GM23338 (cell line): ENCODE data around the gene MTHFD1. TPM values are rescaled to one million over a fixed set of nuclear protein-coding genes. Genes with fewer than 3 reads are reported as not detected.
A peak's percentile ranks its signal among the peaks of the same experiment; 100 is the strongest.

ENCODE experiments used
- ATAC-seq: fragments of 200-7000 bp; cut with Tn5 transposase; 3 replicates; pipeline ENCODE4 v1.9.1; 2020
- DNase-seq: peaks from one replicate; pipeline ENCODE4 v3.0.0-alpha.2; 2015; ENCODE audit warnings: low spot score
- H2AFZ ChIP-seq: fragments of 200-600 bp; sonication (generic); 2 replicates; pipeline ENCODE4 v1.8.0; 2016; ENCODE audit warnings: antibody characterized with exemption, mild to moderate bottlenecking, moderate library complexity
- H3F3A ChIP-seq: fragments of 200-600 bp; sonication (generic); replicated peaks from 2 replicates; pipeline ENCODE4 v1.8.0; 2017; ENCODE audit warnings: antibody characterized with exemption, mixed run types, low read depth
- H3K27ac ChIP-seq: fragments of 200-600 bp; sonication (generic); 2 replicates; pipeline ENCODE4 v1.6.1; 2016; ENCODE audit warnings: low read depth
- H3K27me3 ChIP-seq: fragments of 200-600 bp; sonication (generic); 2 replicates; pipeline ENCODE4 v1.8.0; 2016; ENCODE audit warnings: mild to moderate bottlenecking, mixed run types, moderate library complexity; ENCODE audit not compliant: insufficient read depth
- H3K36me3 ChIP-seq: fragments of 200-600 bp; sonication (generic); 2 replicates; pipeline ENCODE4 v1.8.0; 2016; ENCODE audit warnings: mild to moderate bottlenecking; ENCODE audit not compliant: insufficient read depth
- H3K4me1 ChIP-seq: fragments of 200-600 bp; sonication (generic); 2 replicates; pipeline ENCODE4 v1.8.0; 2016; ENCODE audit warnings: mild to moderate bottlenecking, moderate library complexity; ENCODE audit not compliant: insufficient read depth
- H3K4me2 ChIP-seq: fragments of 200-600 bp; sonication (generic); 2 replicates; pipeline ENCODE4 v1.7.1; 2017; ENCODE audit warnings: mixed run types
- H3K4me3 ChIP-seq: fragments of 200-600 bp; sonication (generic); 2 replicates; pipeline ENCODE4 v1.6.1; 2016; ENCODE audit warnings: mixed run types
- H3K79me2 ChIP-seq: fragments of 200-600 bp; sonication (generic); replicated peaks from 2 replicates; pipeline ENCODE4 v1.8.0; 2017; ENCODE audit warnings: mild to moderate bottlenecking; ENCODE audit not compliant: insufficient read depth
- H3K9me2 ChIP-seq: fragments of 200-600 bp; sonication (generic); 2 replicates; pipeline ENCODE4 v1.8.0; 2017; ENCODE audit not compliant: insufficient read depth
- H4K20me1 ChIP-seq: fragments of 200-600 bp; sonication (generic); replicated peaks from 2 replicates; pipeline ENCODE4 v1.8.0; 2017; ENCODE audit warnings: mild to moderate bottlenecking; ENCODE audit not compliant: insufficient read depth
- H3K27ac Mint-ChIP-seq: 2 replicates; pipeline ENCODE4 v1.8.0; 2020; ENCODE audit warnings: inconsistent platforms, mild to moderate bottlenecking, moderate library complexity, mixed read lengths
- H3K27me3 Mint-ChIP-seq: 3 replicates; pipeline ENCODE4 v1.8.0; 2022; ENCODE audit warnings: low read depth, mild to moderate bottlenecking, moderate library complexity, mixed read lengths, inconsistent platforms; ENCODE audit not compliant: insufficient read depth, poor library complexity
- H3K36me3 Mint-ChIP-seq: 3 replicates; pipeline ENCODE4 v1.8.0; 2021; ENCODE audit warnings: low read depth, mild to moderate bottlenecking, inconsistent platforms, moderate library complexity, mixed read lengths
- H3K4me1 Mint-ChIP-seq: 3 replicates; pipeline ENCODE4 v1.8.0; 2020; ENCODE audit warnings: mild to moderate bottlenecking, inconsistent platforms, mixed read lengths
- H3K4me3 Mint-ChIP-seq: 3 replicates; pipeline ENCODE4 v1.8.0; 2021; ENCODE audit warnings: moderate library complexity, mild to moderate bottlenecking, inconsistent platforms, mixed read lengths
- H3K9me3 Mint-ChIP-seq: 3 replicates; pipeline ENCODE4 v1.8.0; 2020; ENCODE audit warnings: moderate library complexity, mild to moderate bottlenecking, inconsistent platforms, mixed read lengths
- CREB1 ChIP-seq: fragments of 250-450 bp; sonication (Bioruptor Pico); IDR thresholded peaks from 2 replicates; pipeline ENCODE4 v1.5.0; 2020; ENCODE audit warnings: low read depth, mild to moderate bottlenecking, moderate library complexity
- EZH2 ChIP-seq: fragments of 200-600 bp; sonication (generic); IDR thresholded peaks from one replicate; pipeline ENCODE4 v1.8.0; 2017; ENCODE audit warnings: antibody characterized with exemption, mild to moderate bottlenecking, low read depth; ENCODE audit not compliant: unreplicated experiment
- EZH2phosphoT487 ChIP-seq: fragments of 200-600 bp; sonication (generic); IDR thresholded peaks from one replicate; pipeline ENCODE4 v1.8.1; 2018; ENCODE audit warnings: antibody characterized with exemption; ENCODE audit not compliant: unreplicated experiment
- JUNB ChIP-seq: IDR thresholded peaks from one replicate; pipeline ENCODE4 v1.6.1; 2016; ENCODE audit warnings: antibody characterized with exemption; ENCODE audit not compliant: unreplicated experiment
- NANOG ChIP-seq: IDR thresholded peaks from 2 replicates; pipeline ENCODE4 v1.6.1; 2016; ENCODE audit warnings: antibody characterized with exemption, borderline replicate concordance
- POLR2AphosphoS5 ChIP-seq: IDR thresholded peaks from 2 replicates; pipeline ENCODE4 v1.6.1; 2016; ENCODE audit warnings: antibody characterized with exemption, low read depth
- STAT1 ChIP-seq: IDR thresholded peaks from one replicate; pipeline ENCODE4 v1.6.1; 2016; ENCODE audit warnings: antibody characterized with exemption; ENCODE audit not compliant: unreplicated experiment
- polyA plus RNA-seq: library from polyadenylated mRNA; unstranded; fragments of >200 nt; fragmentation: Nextera tagmentation; extraction: Ambion mirVana; gene quantifications from 2 replicates; pipeline ENCODE4 v1.2.1, GENCODE V29; 2016
- total RNA-seq: library from RNA; depleted of rRNA; stranded (reverse); fragments of >200 nt; shearing (Covaris generic); gene quantifications from 2 replicates; pipeline ENCODE4 v1.2.3, GENCODE V29; 2014
- TF ChIP-seq, protein P1 (sequence below): IDR thresholded peaks from 2 replicates; pipeline ENCODE4 v1.6.1; 2016; ENCODE audit warnings: antibody characterized with exemption
- TF ChIP-seq, protein P2 (sequence below): IDR thresholded peaks from one replicate; pipeline ENCODE4 v1.6.1; 2018; ENCODE audit warnings: antibody characterized with exemption; ENCODE audit not compliant: unreplicated experiment
- TF ChIP-seq, protein P3 (sequence below), 2 experiments: fragments of 200-600 bp in 1 of 2; sonication (generic) in 1 of 2; conservative IDR thresholded peaks; 2 replicates each; pipeline versions ENCODE4 v1.5.1 to v1.6.1; 2016 to 2017; ENCODE audit warnings: antibody characterized with exemption in 2 of 2, low read depth in 2 of 2, mild to moderate bottlenecking in 2 of 2, moderate library complexity in 1 of 2

MTHFD1 gene
- total and polyA plus RNA-seq, 2 experiments from 2014 or later: 219 to 237 TPM

DNA sequence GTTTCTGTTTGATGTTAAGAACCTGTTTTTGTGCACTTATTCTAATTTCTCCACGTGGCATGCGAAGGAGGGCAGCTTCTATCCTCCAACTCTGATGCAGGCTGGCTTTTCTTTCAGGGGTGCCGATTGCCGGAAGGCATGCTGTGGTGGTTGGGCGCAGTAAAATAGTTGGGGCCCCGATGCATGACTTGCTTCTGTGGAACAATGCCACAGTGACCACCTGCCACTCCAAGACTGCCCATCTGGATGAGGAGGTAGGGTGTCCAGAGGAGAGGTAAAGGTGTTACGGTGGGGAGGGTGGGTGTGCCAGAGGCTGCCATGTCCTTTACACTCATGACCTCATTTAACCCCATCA, 29.6 kb downstream of the MTHFD1 start (continued):
- TF ChIP-seq, protein P1, sequence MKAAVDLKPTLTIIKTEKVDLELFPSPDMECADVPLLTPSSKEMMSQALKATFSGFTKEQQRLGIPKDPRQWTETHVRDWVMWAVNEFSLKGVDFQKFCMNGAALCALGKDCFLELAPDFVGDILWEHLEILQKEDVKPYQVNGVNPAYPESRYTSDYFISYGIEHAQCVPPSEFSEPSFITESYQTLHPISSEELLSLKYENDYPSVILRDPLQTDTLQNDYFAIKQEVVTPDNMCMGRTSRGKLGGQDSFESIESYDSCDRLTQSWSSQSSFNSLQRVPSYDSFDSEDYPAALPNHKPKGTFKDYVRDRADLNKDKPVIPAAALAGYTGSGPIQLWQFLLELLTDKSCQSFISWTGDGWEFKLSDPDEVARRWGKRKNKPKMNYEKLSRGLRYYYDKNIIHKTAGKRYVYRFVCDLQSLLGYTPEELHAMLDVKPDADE: no peak
- TF ChIP-seq, protein P2, sequence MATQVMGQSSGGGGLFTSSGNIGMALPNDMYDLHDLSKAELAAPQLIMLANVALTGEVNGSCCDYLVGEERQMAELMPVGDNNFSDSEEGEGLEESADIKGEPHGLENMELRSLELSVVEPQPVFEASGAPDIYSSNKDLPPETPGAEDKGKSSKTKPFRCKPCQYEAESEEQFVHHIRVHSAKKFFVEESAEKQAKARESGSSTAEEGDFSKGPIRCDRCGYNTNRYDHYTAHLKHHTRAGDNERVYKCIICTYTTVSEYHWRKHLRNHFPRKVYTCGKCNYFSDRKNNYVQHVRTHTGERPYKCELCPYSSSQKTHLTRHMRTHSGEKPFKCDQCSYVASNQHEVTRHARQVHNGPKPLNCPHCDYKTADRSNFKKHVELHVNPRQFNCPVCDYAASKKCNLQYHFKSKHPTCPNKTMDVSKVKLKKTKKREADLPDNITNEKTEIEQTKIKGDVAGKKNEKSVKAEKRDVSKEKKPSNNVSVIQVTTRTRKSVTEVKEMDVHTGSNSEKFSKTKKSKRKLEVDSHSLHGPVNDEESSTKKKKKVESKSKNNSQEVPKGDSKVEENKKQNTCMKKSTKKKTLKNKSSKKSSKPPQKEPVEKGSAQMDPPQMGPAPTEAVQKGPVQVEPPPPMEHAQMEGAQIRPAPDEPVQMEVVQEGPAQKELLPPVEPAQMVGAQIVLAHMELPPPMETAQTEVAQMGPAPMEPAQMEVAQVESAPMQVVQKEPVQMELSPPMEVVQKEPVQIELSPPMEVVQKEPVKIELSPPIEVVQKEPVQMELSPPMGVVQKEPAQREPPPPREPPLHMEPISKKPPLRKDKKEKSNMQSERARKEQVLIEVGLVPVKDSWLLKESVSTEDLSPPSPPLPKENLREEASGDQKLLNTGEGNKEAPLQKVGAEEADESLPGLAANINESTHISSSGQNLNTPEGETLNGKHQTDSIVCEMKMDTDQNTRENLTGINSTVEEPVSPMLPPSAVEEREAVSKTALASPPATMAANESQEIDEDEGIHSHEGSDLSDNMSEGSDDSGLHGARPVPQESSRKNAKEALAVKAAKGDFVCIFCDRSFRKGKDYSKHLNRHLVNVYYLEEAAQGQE: no peak
- no peak for TF ChIP-seq JUNB
- no peak for TF ChIP-seq EZH2phosphoT487
- TF ChIP-seq POLR2AphosphoS5: no peak
- no peak for TF ChIP-seq CREB1
- TF ChIP-seq STAT1: no peak
- no peak for TF ChIP-seq NANOG

DNA sequence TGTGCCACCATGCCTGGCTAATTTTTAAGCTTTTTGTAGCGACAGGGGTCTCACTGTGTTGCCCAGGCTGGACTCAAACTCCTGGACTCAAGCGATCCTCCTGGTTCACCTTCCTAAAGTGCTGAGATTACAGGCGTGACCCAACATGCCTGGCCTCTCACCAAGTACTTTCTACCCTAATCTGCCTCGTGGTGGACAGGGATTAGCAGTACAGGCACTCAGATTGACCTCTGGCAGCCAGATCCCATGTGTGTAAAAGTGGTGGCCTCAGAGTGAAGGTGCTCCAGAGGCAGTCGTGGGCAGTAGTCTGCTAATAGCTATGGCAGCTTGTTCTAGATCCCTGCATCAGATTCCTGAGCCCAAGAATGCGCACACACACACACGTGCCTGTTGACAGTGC, 30.9 kb downstream of the MTHFD1 start:
- no peaks in the 10 kb centered on the region for H3K9me3 Mint-ChIP-seq
- H3K4me1 ChIP-seq: no peaks in the 10 kb centered on the region
- peaks cover 21% of the 10 kb centered on the region for H3F3A ChIP-seq
- H3K36me3 Mint-ChIP-seq: peaks cover 96% of the 10 kb centered on the region
- H3K4me2 ChIP-seq: no peak overlapping the region
- H3K4me3 ChIP-seq: no peak overlapping the region
- DNase-seq (no peak), ATAC-seq (no peak)
- no peak overlapping the region for H2AFZ ChIP-seq
- no peak overlapping the region for H3K4me3 Mint-ChIP-seq
- no peaks in the 10 kb centered on the region for H3K27me3 ChIP-seq
- peaks cover 11% of the 10 kb centered on the region; the same call in 1 of the 2 replicates for H3K79me2 ChIP-seq
- peaks cover 76% of the 10 kb centered on the region for H3K36me3 ChIP-seq
- no peaks in the 10 kb centered on the region for H3K9me2 ChIP-seq
- peak overlapping the region; percentile 63; the same call in 1 of the 2 replicates for H3K27ac ChIP-seq
- no peak overlapping the region for H3K27ac Mint-ChIP-seq
- peaks cover 17% of the 10 kb centered on the region for H4K20me1 ChIP-seq
- H3K4me1 Mint-ChIP-seq: no peaks in the 10 kb centered on the region
- H3K27me3 Mint-ChIP-seq: peaks cover 2% of the 10 kb centered on the region
- TF ChIP-seq, protein P3, sequence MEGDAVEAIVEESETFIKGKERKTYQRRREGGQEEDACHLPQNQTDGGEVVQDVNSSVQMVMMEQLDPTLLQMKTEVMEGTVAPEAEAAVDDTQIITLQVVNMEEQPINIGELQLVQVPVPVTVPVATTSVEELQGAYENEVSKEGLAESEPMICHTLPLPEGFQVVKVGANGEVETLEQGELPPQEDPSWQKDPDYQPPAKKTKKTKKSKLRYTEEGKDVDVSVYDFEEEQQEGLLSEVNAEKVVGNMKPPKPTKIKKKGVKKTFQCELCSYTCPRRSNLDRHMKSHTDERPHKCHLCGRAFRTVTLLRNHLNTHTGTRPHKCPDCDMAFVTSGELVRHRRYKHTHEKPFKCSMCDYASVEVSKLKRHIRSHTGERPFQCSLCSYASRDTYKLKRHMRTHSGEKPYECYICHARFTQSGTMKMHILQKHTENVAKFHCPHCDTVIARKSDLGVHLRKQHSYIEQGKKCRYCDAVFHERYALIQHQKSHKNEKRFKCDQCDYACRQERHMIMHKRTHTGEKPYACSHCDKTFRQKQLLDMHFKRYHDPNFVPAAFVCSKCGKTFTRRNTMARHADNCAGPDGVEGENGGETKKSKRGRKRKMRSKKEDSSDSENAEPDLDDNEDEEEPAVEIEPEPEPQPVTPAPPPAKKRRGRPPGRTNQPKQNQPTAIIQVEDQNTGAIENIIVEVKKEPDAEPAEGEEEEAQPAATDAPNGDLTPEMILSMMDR (conservative IDR thresholded peaks at IDR 0.05; ENCODE audit: low read depth in 2 of 2): no peak
- TF ChIP-seq EZH2 (no peak), JUNB (no peak), STAT1 (no peak), NANOG (no peak), POLR2AphosphoS5 (no peak), CREB1 (no peak)
- TF ChIP-seq, protein P1: no peak
- TF ChIP-seq, protein P2: no peak
